HG03159 (cell line): ENCODE data around the gene NHSL2.
"Not testable (repeated sequence)": the region's sequence is repeated elsewhere in the genome, so short reads cannot be mapped to it uniquely, and the experiment has no call there.

ENCODE experiments used
- ATAC-seq: cut with Tn5 transposase; IDR thresholded peaks from one replicate; pipeline ENCODE4 v1.9.1; 2021; ENCODE audit warnings: mild to moderate bottlenecking, moderate library complexity; ENCODE audit not compliant: unreplicated experiment

Gene NHSL2

GRCh38 chrX:71910643-71910985 lies at the start of gene NHSL2:
TSS of gene NHSL2 (plus strand) at chrX:71910845.
- ATAC-seq, result no peak

GRCh38 chrX:71867680-71868079 lies 43.0 kb upstream of the NHSL2 start:
- no peak for ATAC-seq

- ATAC-seq, result not testable (repeated sequence)
These were observed 41.1 kb upstream of the NHSL2 start for GRCh38 chrX:71869566-71869965.

- ATAC-seq, result no peak
These were observed 40.2 kb upstream of the NHSL2 start for GRCh38 chrX:71870208-71871098.

GRCh38 chrX:71871367-71871766 lies 39.3 kb upstream of the NHSL2 start:
- no peak for ATAC-seq

- ATAC-seq, result no peak
These were observed 37.8 kb upstream of the NHSL2 start for GRCh38 chrX:71872542-71873458.

- ATAC-seq, result no peak
These were observed 37.2 kb upstream of the NHSL2 start for GRCh38 chrX:71873459-71873833.

- ATAC-seq, result not testable (repeated sequence)
These were observed 33.8 kb upstream of the NHSL2 start for GRCh38 chrX:71876841-71877240.

- no peak for ATAC-seq
These were observed 25.5 kb upstream of the NHSL2 start for GRCh38 chrX:71885099-71885498.

- ATAC-seq, result no peak
These were observed 15.0 kb upstream of the NHSL2 start for GRCh38 chrX:71895607-71896006.

GRCh38 chrX:71906144-71906543 lies 4.5 kb upstream of the NHSL2 start:
- no peak for ATAC-seq

- ATAC-seq, result no peak
These were observed 2.3 kb upstream of the NHSL2 start for GRCh38 chrX:71908387-71908786.

GRCh38 chrX:71909956-71910355 lies 689 bp upstream of the NHSL2 start:
- no peak for ATAC-seq

- no peak for ATAC-seq
These were observed 513 bp downstream of the NHSL2 start for GRCh38 chrX:71910986-71911730.

- ATAC-seq, result no peak
These were observed 1.0 kb downstream of the NHSL2 start for GRCh38 chrX:71911731-71912050.

- ATAC-seq, result no peak
These were observed 1.5 kb downstream of the NHSL2 start for GRCh38 chrX:71912156-71912555.

- no peak for ATAC-seq
These were observed 2.7 kb downstream of the NHSL2 start for GRCh38 chrX:71913156-71913950.

- ATAC-seq, result no peak
These were observed 7.1 kb downstream of the NHSL2 start for GRCh38 chrX:71917621-71918343.

GRCh38 chrX:71919431-71919830 lies 8.8 kb downstream of the NHSL2 start:
- ATAC-seq, result no peak

- ATAC-seq, result no peak
These were observed 9.2 kb downstream of the NHSL2 start for GRCh38 chrX:71919886-71920285.
